ENCODE results near the gene DNMT3A. TPM values are rescaled to one million over a fixed set of nuclear protein-coding genes. Genes with fewer than 3 reads are reported as not detected.

The DNMT3A gene
- total and polyA plus RNA-seq, 3 donors from 2014 or later = 15.5 to 36.3 (median 36.3) TPM

- Histone ChIP-seq H3K27me3 (no peaks in the 10 kb centered on the region), H3K4me1 (peaks cover 4% of the 10 kb centered on the region), H3K36me3 (ENCODE audit: low read depth, missing control alignments) (no peaks in the 10 kb centered on the region), H3K4me3 (no peak overlapping the region), H3K9me3 (no peaks in the 10 kb centered on the region), H3K27ac (no peak overlapping the region)
- TF ChIP-seq CTCF (IDR thresholded peaks at IDR 0.05) (no peak), POLR2A (IDR thresholded peaks at IDR 0.05) (no peak)
- 65 to 76% methylated on average over 5 of the region's 5 CpGs for WGBS, 2 donors
- intact Hi-C loops (cut with DNase I; ENCODE audit: low total_unique reads) = no loop called here
- DNase-seq = no peak
These were observed 151.2 kb downstream of the DNMT3A start for GRCh38 chr2:25190536-25190935.

GRCh38 chr2:25188405-25188804, 153.3 kb downstream of the DNMT3A start:
- TF ChIP-seq CTCF (IDR thresholded peaks at IDR 0.05) (no peak), POLR2A (IDR thresholded peaks at IDR 0.05) (no peak)
- no peak overlapping the region for H3K27ac ChIP-seq
- intact Hi-C loops (cut with DNase I; ENCODE audit: low total_unique reads) = no loop called here
- H3K4me1 ChIP-seq = peaks cover 4% of the 10 kb centered on the region
- no peaks in the 10 kb centered on the region for H3K27me3 ChIP-seq
- no peak for DNase-seq
- WGBS, 2 donors = 37 to 39% methylated on average over 4 of the region's 4 CpGs
- H3K9me3 ChIP-seq = no peaks in the 10 kb centered on the region
- no peaks in the 10 kb centered on the region for H3K36me3 ChIP-seq (ENCODE audit: low read depth, missing control alignments)
- H3K4me3 ChIP-seq = no peak overlapping the region

GRCh38 chr2:25187729-25188350, 153.9 kb downstream of the DNMT3A start:
- intact Hi-C loops (cut with DNase I; ENCODE audit: low total_unique reads) = no loop called here
- no peaks in the 10 kb centered on the region for H3K9me3 ChIP-seq
- WGBS, 2 donors = 45 to 53% methylated on average over 11 of the region's 11 CpGs

GRCh38 chr2:25184254-25184653, 157.5 kb downstream of the DNMT3A start:
- TF ChIP-seq CTCF (IDR thresholded peaks at IDR 0.05) = no peak
- TF ChIP-seq POLR2A (IDR thresholded peaks at IDR 0.05) = no peak
- DNase-seq = no peak
- intact Hi-C loops (cut with DNase I; ENCODE audit: low total_unique reads) = no loop called here
- Histone ChIP-seq H3K4me3 (no peak overlapping the region), H3K27ac (no peak overlapping the region), H3K4me1 (peaks cover 4% of the 10 kb centered on the region), H3K9me3 (no peaks in the 10 kb centered on the region), H3K36me3 (ENCODE audit: low read depth, missing control alignments) (no peaks in the 10 kb centered on the region), H3K27me3 (no peaks in the 10 kb centered on the region)
- WGBS, 2 donors = 67 to 76% methylated on average over 5 of the region's 5 CpGs

More at GRCh38 chr2:25187729-25188350, 153.9 kb downstream of the DNMT3A start:
- DNase-seq = no peak
- no peak overlapping the region for H3K27ac ChIP-seq
- TF ChIP-seq POLR2A (IDR thresholded peaks at IDR 0.05) = no peak
- TF ChIP-seq CTCF (IDR thresholded peaks at IDR 0.05) = no peak
- no peaks in the 10 kb centered on the region for H3K36me3 ChIP-seq (ENCODE audit: low read depth, missing control alignments)
- H3K4me1 ChIP-seq = peaks cover 4% of the 10 kb centered on the region
- no peaks in the 10 kb centered on the region for H3K27me3 ChIP-seq
- no peak overlapping the region for H3K4me3 ChIP-seq

GRCh38 chr2:25178976-25179375, 162.7 kb downstream of the DNMT3A start:
- no peak for TF ChIP-seq POLR2A (IDR thresholded peaks at IDR 0.05)
- TF ChIP-seq CTCF (IDR thresholded peaks at IDR 0.05) = no peak
- WGBS, 2 donors = 94 to 98% methylated on average over 6 to 10 of the region's 10 CpGs
- no peaks in the 10 kb centered on the region for H3K36me3 ChIP-seq (ENCODE audit: low read depth, missing control alignments)
- no peaks in the 10 kb centered on the region for H3K9me3 ChIP-seq
- no peak overlapping the region for H3K4me3 ChIP-seq
- no peaks in the 10 kb centered on the region for H3K27me3 ChIP-seq
- H3K27ac ChIP-seq = no peak overlapping the region
- H3K4me1 ChIP-seq = no peaks in the 10 kb centered on the region
- intact Hi-C loops (cut with DNase I; ENCODE audit: low total_unique reads) = no loop called here
- DNase-seq = no peak

Data from testis (tissue), 3 donors.